SK-N-SH (cell line): ENCODE measurements around the gene NUDT14. TPM values are rescaled to one million over a fixed set of nuclear protein-coding genes. Genes with fewer than 3 reads are reported as not detected.

ENCODE experiments used
- CTCF ChIA-PET: fragments of 300-600, 350-600 bp; formaldehyde crosslinking; extraction: SDS; loops from one replicate; lab custom pipeline; 2021; lab: Yijun Ruan, JAX
- POLR2A ChIA-PET: fragments of 350-600 bp; sonication (Branson Sonifier 250); formaldehyde crosslinking; extraction: SDS; loops from one replicate; lab custom pipeline; 2020; ENCODE audit warnings: antibody characterized with exemption, inconsistent platforms; lab: Yijun Ruan, JAX
- DNase-seq: peaks from one replicate; pipeline ENCODE4 v3.0.0; 2012
- H2AFZ ChIP-seq: fragments of 200-600 bp; sonication (generic); 2 replicates; pipeline ENCODE4 v1.8.1; 2016; ENCODE audit warnings: antibody characterized with exemption, mild to moderate bottlenecking, low read depth
- H3F3A ChIP-seq: fragments of 200-600 bp; sonication (generic); replicated peaks from 2 replicates; pipeline ENCODE3; 2016; ENCODE audit warnings: antibody characterized with exemption, mild to moderate bottlenecking; ENCODE audit not compliant: insufficient read depth
- H3K27ac ChIP-seq, 2 experiments: fragments of 200-500 bp in 1 of 2; fragments of 200-600 bp in 1 of 2; sonication (Bioruptor generic) in 1 of 2; sonication (generic), shearing (Covaris generic) in 1 of 2; 2 replicates each; pipeline versions ENCODE4 v1.5.1 to v1.6.1; 2014 to 2016; ENCODE audit warnings: low read depth in 2 of 2, inconsistent platforms in 1 of 2, low read length in 1 of 2, mild to moderate bottlenecking in 1 of 2, mixed read lengths in 1 of 2
- H3K27me3 ChIP-seq: fragments of 200-600 bp; sonication (generic), shearing (Covaris generic); 2 replicates; pipeline ENCODE4 v1.6.1; 2016; ENCODE audit warnings: mixed run types; ENCODE audit not compliant: insufficient read depth
- H3K36me3 ChIP-seq, 2 experiments: fragments of 200-500 bp in 1 of 2; fragments of 200-600 bp in 1 of 2; sonication (Bioruptor generic) in 1 of 2; sonication (generic) in 1 of 2; replicated peaks in 1 of 2; 2 replicates each; pipeline versions ENCODE3 to v1.5.1; 2014 to 2016; ENCODE audit warnings: low read length in 1 of 2, mild to moderate bottlenecking in 1 of 2; ENCODE audit not compliant: insufficient read depth in 2 of 2, control insufficient read depth in 1 of 2
- H3K4me1 ChIP-seq, 2 experiments: fragments of 200-500 bp in 1 of 2; fragments of 200-600 bp in 1 of 2; sonication (Bioruptor generic) in 1 of 2; sonication (generic), shearing (Covaris generic) in 1 of 2; 2 replicates each; pipeline versions ENCODE4 v1.5.1 to v1.6.1; 2014 to 2016; ENCODE audit warnings: low read depth in 1 of 2, low read length in 1 of 2, mixed run types in 1 of 2; ENCODE audit not compliant: insufficient read depth in 2 of 2, control insufficient read depth in 1 of 2
- H3K4me2 ChIP-seq: fragments of 200-600 bp; sonication (generic), shearing (Covaris generic); 2 replicates; pipeline ENCODE4 v1.6.1; 2017; ENCODE audit warnings: mixed run types
- H3K4me3 ChIP-seq, 2 experiments: fragments of 200-500 bp in 1 of 2; fragments of 200-600 bp in 1 of 2; sonication (Bioruptor generic) in 1 of 2; sonication (generic), shearing (Covaris generic) in 1 of 2; 2 replicates each; pipeline versions ENCODE4 v1.5.1 to v1.8.1; 2014 to 2016; ENCODE audit warnings: low read depth in 2 of 2, inconsistent platforms in 1 of 2, low read length in 1 of 2, mild to moderate bottlenecking in 1 of 2, mixed read lengths in 1 of 2, moderate library complexity in 1 of 2
- H3K79me2 ChIP-seq: fragments of 200-600 bp; sonication (generic); 2 replicates; pipeline ENCODE4 v1.8.1; 2017; ENCODE audit warnings: mild to moderate bottlenecking; ENCODE audit not compliant: insufficient read depth
- H3K9ac ChIP-seq: fragments of 200-600 bp; sonication (generic); 2 replicates; pipeline ENCODE4 v1.6.1; 2017; ENCODE audit warnings: mixed run types
- H3K9me2 ChIP-seq: fragments of 200-600 bp; sonication (generic); 2 replicates; pipeline ENCODE4 v1.6.1; 2017; ENCODE audit warnings: mixed run types
- H3K9me3 ChIP-seq: fragments of 200-600 bp; sonication (generic); 2 replicates; pipeline ENCODE4 v1.6.1; 2017; ENCODE audit warnings: mixed run types, mild to moderate bottlenecking, moderate library complexity
- H4K20me1 ChIP-seq: fragments of 200-600 bp; sonication (generic); 2 replicates; pipeline ENCODE4 v1.6.1; 2017; ENCODE audit warnings: mild to moderate bottlenecking, mixed run types; ENCODE audit not compliant: insufficient read depth
- CHD2 ChIP-seq: fragments of 150-350 bp; IDR thresholded peaks from 2 replicates; pipeline ENCODE4 v1.6.1; 2018; ENCODE audit warnings: low read length; ENCODE audit not compliant: partially characterized antibody
- CTCF ChIP-seq: fragments of 200-600 bp; sonication (generic); IDR thresholded peaks from 2 replicates; pipeline ENCODE4 v1.6.1; 2017; ENCODE audit warnings: antibody characterized with exemption, mild to moderate bottlenecking, moderate library complexity
- EZH2phosphoT487 ChIP-seq: fragments of 200-600 bp; sonication (generic); IDR thresholded peaks from 2 replicates; pipeline ENCODE4 v1.6.1; 2017; ENCODE audit warnings: low read depth, mixed run types, mild to moderate bottlenecking, antibody characterized with exemption, moderate library complexity, borderline replicate concordance
- FOSL2 ChIP-seq: IDR thresholded peaks from 2 replicates; pipeline ENCODE4 v1.4.0; 2012; ENCODE audit warnings: low read depth, mild to moderate bottlenecking, moderate library complexity, borderline replicate concordance
- IRF3 ChIP-seq: fragments of 150-350 bp; IDR thresholded peaks from 2 replicates; pipeline ENCODE4 v1.6.1; 2016; ENCODE audit warnings: mild to moderate bottlenecking, low read depth, low read length
- MAX ChIP-seq: IDR thresholded peaks from 2 replicates; pipeline ENCODE4 v1.4.0; 2012; ENCODE audit warnings: low read depth
- PBX3 ChIP-seq: IDR thresholded peaks from 2 replicates; pipeline ENCODE4; 2012
- RFX5 ChIP-seq: IDR thresholded peaks from 2 replicates; pipeline ENCODE4 v1.6.1; 2012; ENCODE audit warnings: mild to moderate bottlenecking, improper control_type of control experiment, low read length
- RXRA ChIP-seq: IDR thresholded peaks from 2 replicates; pipeline ENCODE4 v1.4.0; 2012; ENCODE audit warnings: low read depth, mild to moderate bottlenecking, borderline replicate concordance
- SMC3 ChIP-seq: IDR thresholded peaks from 2 replicates; pipeline ENCODE4 v1.6.1; 2012; ENCODE audit warnings: low read depth, low read length, improper control_type of control experiment
- TAF1 ChIP-seq: IDR thresholded peaks from 2 replicates; pipeline ENCODE4 v1.6.1; 2012; ENCODE audit warnings: low read depth, mild to moderate bottlenecking, low read length, moderate library complexity, borderline replicate concordance
- TCF12 ChIP-seq: IDR thresholded peaks from 2 replicates; pipeline ENCODE4 v1.4.0; 2012
- YY1 ChIP-seq: IDR thresholded peaks from 2 replicates; pipeline ENCODE4 v1.4.0; 2012; ENCODE audit warnings: low read depth, mild to moderate bottlenecking
- WGBS: methylation state at CpG from one replicate; pipeline ENCODE4 v1.1.6; 2017; ENCODE audit warnings: low lambda C conversion rate; 5-methylcytosine and 5-hydroxymethylcytosine counted together
- polyA plus RNA-seq, 3 experiments: library from polyadenylated mRNA; depleted of rRNA; stranded (reverse); fragments of >200 nt; gene quantifications; 2 replicates each; pipeline ENCODE4 v1.2.3, GENCODE V29; 2012
- TF ChIP-seq, protein P1 (sequence below): IDR thresholded peaks from 2 replicates; pipeline ENCODE4 v1.4.0; 2012; ENCODE audit warnings: low read depth, borderline replicate concordance
- TF ChIP-seq, protein P2 (sequence below): fragments of 150-350 bp; IDR thresholded peaks from 2 replicates; pipeline ENCODE4 v1.6.1; 2017; ENCODE audit warnings: antibody characterized with exemption, low read length, low read depth, borderline replicate concordance

Gene NUDT14
- polyA plus RNA-seq, 1 of the 3 experiments (the other 2 are of a cell fraction): 18.4 TPM

DNA sequence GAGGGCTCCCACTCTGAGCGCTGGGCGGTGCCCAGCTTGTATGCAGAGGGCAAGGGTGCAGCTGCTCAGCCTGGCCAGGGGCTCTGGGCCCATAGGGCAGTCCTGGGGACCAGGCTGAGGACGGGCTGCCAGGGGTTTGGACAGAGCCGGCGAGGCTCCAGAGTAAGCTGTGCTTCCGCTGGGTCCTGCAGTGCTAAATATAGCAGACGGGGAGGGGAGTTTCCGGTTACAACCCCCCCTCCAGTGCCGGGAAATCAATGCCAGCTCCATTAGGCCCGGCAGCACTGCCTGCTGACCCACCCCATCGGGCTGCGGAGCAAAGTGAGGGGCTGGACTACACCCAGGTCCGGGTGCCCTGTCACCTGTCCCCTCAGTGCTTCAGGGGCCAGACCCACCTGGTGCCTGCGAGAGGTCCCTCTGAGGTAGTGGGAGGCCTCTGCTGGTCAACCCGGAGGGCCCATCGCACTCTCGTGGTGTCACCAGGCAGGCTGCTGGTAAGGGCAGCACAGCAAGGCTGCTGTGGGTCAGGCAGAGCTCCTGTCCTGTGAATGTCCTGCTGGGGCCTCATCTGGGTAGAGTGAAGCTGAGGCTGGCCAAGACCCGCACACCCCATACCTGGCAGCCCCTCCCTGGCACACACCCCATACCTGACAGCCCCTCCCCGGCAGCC lies 10.0 kb downstream of the NUDT14 start (continued):
- TF ChIP-seq CTCF (no peak), TAF1 (no peak)

- Histone ChIP-seq H3K9me2 (no peaks in the 10 kb centered on the region), H3K36me3 (no peaks in the 10 kb centered on the region), H3K79me2 (no peaks in the 10 kb centered on the region), H3K4me2 (no peak overlapping the region), H3K27me3 (peaks cover 9% of the 10 kb centered on the region; the same call in 1 of the 2 replicates), H3K4me1 (peaks cover 4 to 11% of the 10 kb centered on the region in 2 experiments; a peak in 2 of 4 replicates), H3K9ac (no peak overlapping the region), H3K9me3 (no peaks in the 10 kb centered on the region), H2AFZ (no peak overlapping the region), H3K4me3 (no peak overlapping the region), H3K27ac (no peak overlapping the region), H4K20me1 (0 out of 2 replicates have a peak, but pooled peaks cover 3% of the 10 kb centered on the region), H3F3A (no peaks in the 10 kb centered on the region)
- 70% methylated on average over 16 of the region's 22 CpGs for WGBS
- DNase-seq: no peak
- ChIA-PET POLR2A (no interaction called here), CTCF (interaction anchor here (0.6 to 2.5 kb wide), 17 partner anchors 9 to 211 kb away, joined by 3 to 9 read pairs (median 4); no protein-coding TSS in a partner anchor)
- TF ChIP-seq PBX3: no peak
- TF ChIP-seq EZH2phosphoT487: no peak
- TF ChIP-seq MAX: no peak
- TF ChIP-seq, protein P1, sequence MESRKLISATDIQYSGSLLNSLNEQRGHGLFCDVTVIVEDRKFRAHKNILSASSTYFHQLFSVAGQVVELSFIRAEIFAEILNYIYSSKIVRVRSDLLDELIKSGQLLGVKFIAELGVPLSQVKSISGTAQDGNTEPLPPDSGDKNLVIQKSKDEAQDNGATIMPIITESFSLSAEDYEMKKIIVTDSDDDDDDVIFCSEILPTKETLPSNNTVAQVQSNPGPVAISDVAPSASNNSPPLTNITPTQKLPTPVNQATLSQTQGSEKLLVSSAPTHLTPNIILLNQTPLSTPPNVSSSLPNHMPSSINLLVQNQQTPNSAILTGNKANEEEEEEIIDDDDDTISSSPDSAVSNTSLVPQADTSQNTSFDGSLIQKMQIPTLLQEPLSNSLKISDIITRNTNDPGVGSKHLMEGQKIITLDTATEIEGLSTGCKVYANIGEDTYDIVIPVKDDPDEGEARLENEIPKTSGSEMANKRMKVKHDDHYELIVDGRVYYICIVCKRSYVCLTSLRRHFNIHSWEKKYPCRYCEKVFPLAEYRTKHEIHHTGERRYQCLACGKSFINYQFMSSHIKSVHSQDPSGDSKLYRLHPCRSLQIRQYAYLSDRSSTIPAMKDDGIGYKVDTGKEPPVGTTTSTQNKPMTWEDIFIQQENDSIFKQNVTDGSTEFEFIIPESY: no peak
- TF ChIP-seq CHD2: no peak
- no peak for TF ChIP-seq FOSL2
- no peak for TF ChIP-seq TAF1
- no peak for TF ChIP-seq SMC3
- TF ChIP-seq TCF12: no peak
- TF ChIP-seq, protein P2, sequence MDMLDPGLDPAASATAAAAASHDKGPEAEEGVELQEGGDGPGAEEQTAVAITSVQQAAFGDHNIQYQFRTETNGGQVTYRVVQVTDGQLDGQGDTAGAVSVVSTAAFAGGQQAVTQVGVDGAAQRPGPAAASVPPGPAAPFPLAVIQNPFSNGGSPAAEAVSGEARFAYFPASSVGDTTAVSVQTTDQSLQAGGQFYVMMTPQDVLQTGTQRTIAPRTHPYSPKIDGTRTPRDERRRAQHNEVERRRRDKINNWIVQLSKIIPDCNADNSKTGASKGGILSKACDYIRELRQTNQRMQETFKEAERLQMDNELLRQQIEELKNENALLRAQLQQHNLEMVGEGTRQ: no peak
- TF ChIP-seq YY1: no peak
- TF ChIP-seq RFX5: no peak
- no peak for TF ChIP-seq RXRA
- TF ChIP-seq IRF3: no peak
Observed at GRCh38 chr14:105169776-105170655, 11.1 kb downstream of the NUDT14 start.
